H7 (cell line): ENCODE data around the gene FNDC3A. TPM values are rescaled to one million over a fixed set of nuclear protein-coding genes. Genes with fewer than 3 reads are reported as not detected.
"Not testable (repeated sequence)": the region's sequence is repeated elsewhere in the genome, so short reads cannot be mapped to it uniquely, and the experiment has no call there.

Source experiments
- DNase-seq: peaks from one replicate; pipeline ENCODE4 v3.0.0; 2012
- H3K27me3 ChIP-seq: 2 replicates; pipeline ENCODE4 v1.6.0; 2011; ENCODE audit warnings: mild to moderate bottlenecking, low read length; ENCODE audit not compliant: control insufficient read depth, insufficient read depth
- H3K36me3 ChIP-seq: replicated peaks from 2 replicates; pipeline ENCODE4 v1.5.1; 2011; ENCODE audit warnings: low read length; ENCODE audit not compliant: control insufficient read depth, insufficient read depth
- H3K4me3 ChIP-seq: 2 replicates; pipeline ENCODE4 v1.5.1; 2011; ENCODE audit warnings: low read depth, mild to moderate bottlenecking, control low read depth, low read length, moderate library complexity; ENCODE audit not compliant: insufficient read depth
- total RNA-seq: library from RNA; depleted of rRNA; stranded (reverse); fragments of >200 nt; shearing (Covaris generic); gene quantifications from 2 replicates; pipeline ENCODE4 v1.2.3, GENCODE V29; 2014

FNDC3A gene
- total RNA-seq, 1 experiment from 2014 or later, result 22.8 TPM

DNA sequence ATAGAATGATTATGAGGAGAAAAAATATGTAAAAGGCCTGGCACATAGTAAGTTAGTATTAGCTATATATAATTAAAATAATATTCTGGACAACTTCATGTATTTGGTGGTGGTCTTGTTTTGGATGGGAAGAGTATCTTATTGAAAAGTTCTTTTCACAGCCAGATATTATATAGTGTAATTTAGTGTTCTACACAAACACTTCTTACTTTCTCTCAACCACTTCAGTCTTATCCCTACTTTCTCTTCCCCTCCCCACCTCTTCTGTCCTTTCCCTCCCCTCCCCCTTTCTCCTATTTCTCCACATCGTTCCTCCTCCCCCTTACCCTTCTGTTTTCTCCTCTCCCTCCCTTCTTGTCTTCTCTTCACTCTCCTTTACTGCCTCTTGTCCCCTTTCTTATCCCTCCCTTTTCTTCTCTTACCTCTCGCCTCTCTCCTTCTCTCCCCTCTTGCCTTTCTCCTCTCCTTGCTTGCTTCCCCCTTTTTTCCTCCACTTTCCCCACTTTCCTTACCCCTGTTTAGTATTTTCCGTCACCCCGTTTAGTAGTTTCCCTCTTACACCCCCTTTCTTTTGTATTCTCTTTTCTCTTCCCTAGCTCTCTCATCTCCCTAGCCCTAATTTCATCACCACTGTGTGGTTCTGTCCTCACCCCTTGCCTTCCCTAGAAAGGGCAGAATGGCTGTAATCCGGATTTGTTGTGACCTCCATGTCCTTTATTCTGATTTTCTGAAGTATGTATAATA, 137.2 kb downstream of the FNDC3A start:
- Histone ChIP-seq H3K36me3 (no peaks in the 10 kb centered on the region), H3K27me3 (no peaks in the 10 kb centered on the region), H3K4me3 (peak overlapping the region; percentile 8; the same call in 1 of the 2 replicates)
- peak; percentile 56 for DNase-seq

- no peaks in the 10 kb centered on the region for H3K36me3 ChIP-seq
- H3K4me3 ChIP-seq, result 0 out of 2 replicates have a peak overlapping the region, but pooled peaks have one; percentile 8
- no peaks in the 10 kb centered on the region for H3K27me3 ChIP-seq
- DNase-seq, result peak; percentile 9
Measured at GRCh38 chr13:49113526-49114286, 138.0 kb downstream of the FNDC3A start.

GRCh38 chr13:49116873-49117272, 141.2 kb downstream of the FNDC3A start:
- Histone ChIP-seq H3K36me3 (no peaks in the 10 kb centered on the region; the same call in 1 of the 2 replicates), H3K4me3 (no peak overlapping the region), H3K27me3 (no peaks in the 10 kb centered on the region)
- no peak for DNase-seq

DNA sequence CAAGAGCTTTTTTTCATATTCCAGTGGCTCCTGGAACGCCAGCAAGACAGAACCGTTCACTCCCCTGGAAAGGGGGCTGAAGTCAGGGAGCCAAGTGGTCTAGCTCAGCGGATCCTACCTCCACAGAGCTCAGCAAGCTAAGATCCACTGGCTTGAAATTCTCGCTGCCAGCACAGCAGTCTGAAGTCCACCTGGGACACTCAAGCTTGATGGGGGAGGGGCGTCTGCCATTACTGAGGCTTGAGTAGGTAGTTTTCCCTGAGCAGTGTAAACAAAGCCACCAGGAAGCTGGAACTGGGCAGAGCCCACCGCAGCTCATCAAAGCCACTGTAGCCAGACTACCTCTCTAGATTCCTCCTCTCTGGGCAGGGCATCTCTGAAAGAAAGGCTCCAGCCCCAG, 142.7 kb downstream of the FNDC3A start:
- not testable (repeated sequence) for DNase-seq, H3K27me3 ChIP-seq, H3K36me3 ChIP-seq, H3K4me3 ChIP-seq

- no peak overlapping the region for H3K4me3 ChIP-seq
- no peaks in the 10 kb centered on the region for H3K27me3 ChIP-seq
- no peak for DNase-seq
- H3K36me3 ChIP-seq, result no peaks in the 10 kb centered on the region
Measured at GRCh38 chr13:49124693-49125304, 149.1 kb downstream of the FNDC3A start.

DNA sequence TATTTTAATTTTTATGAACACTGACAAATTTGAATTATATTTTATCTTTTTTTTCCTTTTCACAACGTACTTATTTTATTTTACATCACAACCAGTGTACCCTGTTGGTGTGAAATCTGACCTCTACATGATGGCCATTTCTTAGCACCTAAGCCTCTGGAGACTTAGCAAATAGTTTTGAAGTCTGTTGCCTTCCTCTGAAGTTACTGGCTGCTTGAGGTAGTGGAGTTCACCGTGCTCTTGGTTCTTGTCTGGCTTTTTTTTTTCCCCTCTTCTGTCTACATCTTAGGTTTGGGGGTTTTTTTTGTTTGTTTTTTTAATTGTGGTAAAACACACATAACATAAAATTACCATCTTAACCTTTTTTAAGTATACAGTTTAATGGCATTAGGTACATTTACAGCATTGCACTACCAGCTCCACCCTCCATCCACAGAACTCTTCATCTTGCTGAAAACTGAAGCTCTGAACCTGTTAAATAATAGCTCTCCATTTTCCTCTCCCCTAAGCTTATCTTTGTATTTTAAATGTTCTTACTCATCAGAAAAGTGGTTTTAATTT, 150.3 kb downstream of the FNDC3A start:
- H3K36me3 ChIP-seq, result peaks cover 2% of the 10 kb centered on the region; the same call in 1 of the 2 replicates
- no peak for DNase-seq
- no peaks in the 10 kb centered on the region for H3K27me3 ChIP-seq
- no peak overlapping the region for H3K4me3 ChIP-seq

DNA sequence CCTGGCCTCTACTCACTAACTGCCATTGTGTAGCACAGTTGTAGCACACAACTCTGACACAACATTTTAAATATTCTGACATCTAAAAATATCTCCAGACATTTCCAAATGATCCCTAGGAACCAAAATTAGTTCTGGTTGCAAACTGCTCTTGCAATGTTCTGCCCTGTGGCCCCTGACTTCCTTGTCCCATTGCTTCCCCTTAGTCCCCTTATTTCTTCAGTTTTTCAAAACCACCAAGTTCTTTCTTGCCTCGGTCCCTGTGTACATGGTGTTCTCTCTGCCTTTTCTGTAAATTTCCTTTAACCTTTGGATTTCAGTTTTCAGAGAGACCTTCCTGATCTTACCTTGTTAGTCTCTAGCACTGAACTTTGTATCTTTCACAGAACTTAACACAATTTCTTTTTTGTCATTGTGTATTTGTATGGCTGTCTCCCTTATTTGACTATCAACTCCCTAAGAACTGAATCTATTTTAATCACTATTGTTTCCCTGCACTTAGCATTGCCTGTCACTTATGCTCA, 156.8 kb downstream of the FNDC3A start:
- H3K27me3 ChIP-seq, result no peaks in the 10 kb centered on the region
- no peak overlapping the region for H3K4me3 ChIP-seq
- H3K36me3 ChIP-seq, result peaks cover 9% of the 10 kb centered on the region
- DNase-seq, result no peak

DNA sequence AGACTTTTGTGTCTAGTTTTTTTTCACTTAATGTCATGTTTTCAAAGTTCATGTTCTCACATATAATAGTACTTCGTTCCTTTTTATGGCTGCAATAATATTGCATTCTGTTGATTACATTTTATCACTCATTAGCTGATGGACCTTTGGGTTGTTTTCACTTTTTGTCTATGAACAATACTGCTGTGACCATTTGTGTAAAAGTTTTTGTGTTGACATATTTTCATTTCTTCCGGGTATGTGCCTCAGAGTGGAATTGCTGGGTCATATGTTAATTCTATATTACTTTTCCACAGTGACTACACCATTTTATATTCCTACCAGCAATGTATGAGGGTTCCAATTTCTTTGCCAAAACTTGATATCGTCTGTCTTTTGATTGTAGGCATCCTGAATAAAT, 158.6 kb downstream of the FNDC3A start:
- no peak overlapping the region for H3K4me3 ChIP-seq
- DNase-seq, result no peak
- peaks cover 9% of the 10 kb centered on the region for H3K36me3 ChIP-seq
- no peaks in the 10 kb centered on the region for H3K27me3 ChIP-seq

- not testable (repeated sequence) for DNase-seq, H3K4me3 ChIP-seq
Measured at GRCh38 chr13:49137138-49137643, 161.5 kb downstream of the FNDC3A start.

GRCh38 chr13:49140910-49141611, 165.3 kb downstream of the FNDC3A start:
- DNase-seq, result no peak
- Histone ChIP-seq H3K27me3 (no peaks in the 10 kb centered on the region), H3K36me3 (peaks cover 4% of the 10 kb centered on the region)

More at GRCh38 chr13:49137138-49137643, 161.5 kb downstream of the FNDC3A start:
- H3K27me3 ChIP-seq, H3K36me3 ChIP-seq: not testable (repeated sequence)

DNA sequence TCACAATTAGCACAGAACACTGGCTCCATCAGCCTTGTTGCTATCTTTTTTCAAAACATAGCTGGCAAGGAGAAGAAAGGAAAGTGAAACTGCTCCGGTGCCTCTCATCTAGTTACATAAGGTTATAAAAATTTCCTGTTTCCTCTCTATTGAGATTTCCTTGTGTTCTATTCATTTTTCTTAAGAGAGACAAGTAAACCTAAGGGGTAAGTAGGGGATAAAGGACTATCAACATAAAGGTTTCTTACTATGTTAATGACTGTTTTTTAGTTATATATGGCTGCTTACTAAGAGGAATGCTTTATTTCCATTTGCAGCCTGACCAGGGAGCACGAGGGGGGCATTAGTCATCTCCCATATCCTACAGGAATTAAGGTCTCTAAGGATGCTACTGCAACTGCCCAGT, 171.2 kb downstream of the FNDC3A start:
- no peaks in the 10 kb centered on the region for H3K27me3 ChIP-seq
- H3K36me3 ChIP-seq, result no peaks in the 10 kb centered on the region; the same call in 1 of the 2 replicates
- no peak for DNase-seq
- no peak overlapping the region for H3K4me3 ChIP-seq

More at GRCh38 chr13:49140910-49141611, 165.3 kb downstream of the FNDC3A start:
- H3K4me3 ChIP-seq, result no peak overlapping the region

- no peaks in the 10 kb centered on the region for H3K27me3 ChIP-seq
- DNase-seq, result no peak
Measured at GRCh38 chr13:49148405-49148804, 172.7 kb downstream of the FNDC3A start.

DNA sequence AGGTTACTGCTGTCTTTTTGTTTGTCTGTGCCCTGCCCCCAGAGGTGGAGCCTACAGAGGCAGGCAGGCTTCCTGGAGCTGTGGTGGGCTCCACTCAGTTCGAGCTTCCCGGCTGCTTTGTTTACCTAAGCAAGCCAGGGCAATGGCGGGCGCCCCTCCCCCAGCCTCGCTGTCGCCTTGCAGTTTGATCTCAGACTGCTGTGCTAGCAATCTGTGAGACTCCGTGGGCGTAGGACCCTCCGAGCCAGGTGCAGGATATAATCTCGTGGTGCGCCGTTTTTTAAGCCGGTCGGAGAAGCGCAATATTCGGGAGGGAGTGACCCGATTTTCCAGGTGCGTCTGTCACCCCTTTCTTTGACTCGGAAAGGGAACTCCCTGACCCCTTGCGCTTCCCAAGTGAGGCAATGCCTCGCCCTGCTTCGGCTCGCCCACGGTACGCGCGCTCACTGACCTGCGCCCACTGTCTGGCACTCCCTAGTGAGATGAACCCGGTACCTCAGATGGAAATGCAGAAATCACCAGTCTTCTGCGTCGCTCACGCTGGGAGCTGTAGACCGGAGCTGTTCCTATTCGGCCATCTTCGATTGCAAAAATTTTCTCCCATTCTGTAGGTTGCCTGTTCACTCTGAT, 182.4 kb downstream of the FNDC3A start:
- not testable (repeated sequence) for H3K36me3 ChIP-seq, DNase-seq, H3K27me3 ChIP-seq
- H3K4me3 ChIP-seq, result peak overlapping the region; percentile 19; the same call in 1 of the 2 replicates

More at GRCh38 chr13:49148405-49148804, 172.7 kb downstream of the FNDC3A start:
- no peak overlapping the region for H3K4me3 ChIP-seq
- H3K36me3 ChIP-seq, result no peaks in the 10 kb centered on the region; the same call in 1 of the 2 replicates
